Stimulated activated CD4-positive, alpha-beta T cell treated with anti-CD3 and anti-CD28 coated beads, Interleukin-4, amount 100 ng/mL, for 24 hours (primary cell): ENCODE results near the gene PCMTD2.
A peak's percentile ranks its signal among the peaks of the same experiment; 100 is the strongest.
"Not testable (repeated sequence)": the region's sequence is repeated elsewhere in the genome, so short reads cannot be mapped to it uniquely, and the experiment has no call there.

ENCODE experiments used
- DNase-seq: peaks from one replicate; pipeline ENCODE4 v3.0.0-alpha.2; 2020

PCMTD2 gene

DNA sequence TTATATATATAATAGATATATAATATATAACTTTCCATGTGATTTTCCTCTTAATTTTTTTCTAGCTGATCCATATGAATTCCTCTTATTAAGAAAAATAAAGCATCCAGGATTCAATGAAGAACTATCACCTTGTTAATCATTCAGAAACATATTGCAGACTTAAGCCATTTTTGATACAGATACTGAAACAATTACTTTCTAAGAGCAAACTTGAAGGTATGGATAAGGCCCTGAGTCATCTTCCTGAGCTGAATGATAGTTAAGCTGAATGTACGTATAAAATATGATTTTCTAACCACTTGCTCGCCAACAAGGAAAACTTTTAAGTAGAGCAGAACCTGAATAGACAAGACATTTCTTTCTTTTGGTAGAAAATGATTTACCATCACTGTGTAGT is 47.5 kb downstream of the PCMTD2 start:
- DNase-seq, result not testable (repeated sequence)

GRCh38 chr20:64313761-64314160 is 58.2 kb downstream of the PCMTD2 start:
- not testable (repeated sequence) for DNase-seq

DNA sequence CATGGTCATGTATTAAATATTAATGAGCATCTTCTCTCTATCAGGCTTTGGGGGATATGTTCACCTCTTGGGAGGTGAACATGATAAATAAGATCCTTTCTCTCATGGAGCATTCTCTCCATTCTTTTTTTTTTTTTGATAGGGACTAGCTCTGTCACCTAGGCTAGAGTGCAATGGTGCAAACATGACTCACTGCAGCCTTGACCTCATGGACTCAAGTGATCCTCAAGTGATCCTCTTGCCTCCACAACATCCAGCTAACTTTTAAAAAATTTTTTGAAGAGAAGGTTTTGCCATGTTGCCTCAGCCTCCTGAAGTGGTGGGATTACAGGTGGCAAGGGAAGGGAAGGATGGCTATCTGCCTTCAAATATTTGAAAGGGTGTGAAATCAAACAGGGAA is 59.8 kb downstream of the PCMTD2 start:
- not testable (repeated sequence) for DNase-seq

DNA sequence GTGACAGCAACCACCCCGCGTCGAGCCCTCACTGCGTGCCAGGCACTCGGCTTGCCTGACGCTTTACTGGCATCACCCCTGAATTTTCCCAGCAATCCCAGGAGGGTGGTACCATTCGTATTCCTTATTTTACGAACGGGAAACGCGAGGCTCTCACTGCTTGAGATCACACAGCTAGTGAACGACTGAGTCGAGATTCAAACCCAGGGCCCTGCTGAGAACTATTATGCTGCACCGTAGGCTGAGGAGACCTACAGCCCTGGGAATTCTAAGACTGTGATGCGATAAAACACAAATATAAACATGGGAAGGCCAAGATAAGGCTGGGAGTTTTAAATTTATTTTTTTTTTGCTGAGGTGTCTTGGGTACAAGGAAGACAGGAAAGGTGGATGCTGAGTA is 60.3 kb downstream of the PCMTD2 start:
- not testable (repeated sequence) for DNase-seq

DNA sequence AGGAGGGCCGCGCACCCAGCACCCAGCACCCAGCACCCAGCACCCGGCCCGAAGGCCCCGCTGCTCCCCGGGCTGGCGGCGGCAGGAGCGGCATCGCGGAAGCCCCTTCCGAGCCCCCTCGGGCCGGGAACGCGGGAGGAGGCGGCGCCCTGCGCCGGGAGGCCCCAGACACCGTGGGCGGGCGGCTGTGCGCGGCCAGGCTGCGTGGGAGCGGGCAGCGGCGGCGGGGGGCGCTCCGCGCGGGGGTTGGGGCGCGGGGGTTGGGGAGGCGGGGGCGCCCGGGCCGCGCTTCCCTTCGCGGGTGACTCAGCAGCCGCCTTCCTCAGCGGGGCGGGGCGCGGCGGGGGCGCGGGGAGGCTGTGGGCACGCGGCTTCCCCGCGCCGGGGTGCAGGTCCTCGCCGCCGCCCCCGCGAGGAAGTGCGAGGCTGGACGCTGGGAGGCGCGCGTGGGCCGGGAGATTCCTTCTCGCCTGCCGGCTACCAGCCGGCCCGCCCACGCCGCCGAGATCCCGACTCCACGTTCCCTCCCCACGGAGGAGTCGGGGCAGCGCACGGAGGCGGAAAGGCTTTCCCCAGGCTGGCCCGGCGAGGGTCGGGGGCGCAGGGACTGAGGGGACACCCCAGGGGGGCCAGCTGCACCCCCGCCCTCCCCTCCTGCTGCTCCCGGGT is 61.0 kb downstream of the PCMTD2 start:
- DNase-seq, result peak; percentile 31

- DNase-seq, result not testable (repeated sequence)
These were observed 61.8 kb downstream of the PCMTD2 start for GRCh38 chr20:64317331-64317730.

DNA sequence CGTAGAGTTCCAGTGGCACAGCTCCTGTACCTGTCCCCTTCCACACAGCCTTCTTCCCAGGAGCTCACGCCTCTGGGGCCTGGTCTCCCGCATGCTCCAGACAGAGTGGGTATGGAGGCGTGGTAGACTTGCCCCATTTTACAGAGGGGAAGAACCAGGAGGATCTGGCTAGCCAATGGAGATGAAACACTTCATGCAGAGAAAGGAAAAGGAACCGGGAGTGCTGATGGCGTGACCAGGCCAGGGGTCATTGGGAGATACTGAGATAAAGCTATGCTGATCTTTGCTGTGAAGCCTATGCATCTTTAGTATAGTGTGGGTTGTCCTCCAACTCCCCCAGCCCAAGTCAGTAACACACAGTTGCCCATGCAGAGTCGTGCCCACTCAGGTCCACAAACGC is 62.5 kb downstream of the PCMTD2 start:
- DNase-seq, result not testable (repeated sequence)

- DNase-seq, result not testable (repeated sequence)
These were observed 66.7 kb downstream of the PCMTD2 start for GRCh38 chr20:64322031-64322789.
